ENCODE results near the gene CPXM2. TPM values are rescaled to one million over a fixed set of nuclear protein-coding genes. Genes with fewer than 3 reads are reported as not detected.

CPXM2 gene
- polyA plus RNA-seq, 3 donors: not detected

GRCh38 chr10:123864923-123865322 is 26.7 kb downstream of the CPXM2 start:
- no peaks in the 10 kb centered on the region for H3K36me3 ChIP-seq (replicated peaks in 1 of 2; ENCODE audit: control insufficient read depth in 1 of 2, insufficient read depth in 2 of 2, low read length in 2 of 2)
- H3K4me3 Mint-ChIP-seq: no peak overlapping the region

GRCh38 chr10:123863721-123864482 is 27.7 kb downstream of the CPXM2 start:
- intact Hi-C loops (cut with micrococcal nuclease): no loop called here
- 85% methylated on average over 11 of the region's 12 CpGs for WGBS (ENCODE audit: insufficient coverage)
- no peak overlapping the region for H2AFZ ChIP-seq (ENCODE audit: insufficient read depth, low read depth, low read length, poor library complexity, severe bottlenecking)
- no peaks in the 10 kb centered on the region for H3K79me2 ChIP-seq (ENCODE audit: insufficient read depth, low read length)
- Mint-ChIP-seq H3K27ac (no peak overlapping the region), H3K4me3 (no peak overlapping the region), H3K4me1 (no peaks in the 10 kb centered on the region), H3K9me3 (peaks cover 0 to 2% (median 0%) of the 10 kb centered on the region in 7 donors), H3K36me3 (no peaks in the 10 kb centered on the region), H3K27me3 (ENCODE audit: low read depth in 3 of 3) (peaks cover 1 to 11% (median 6%) of the 10 kb centered on the region in 3 donors)
- H3K4me2 ChIP-seq (replicated peaks; ENCODE audit: extremely low read depth, low read length, poor library complexity, severe bottlenecking): no peak overlapping the region
- no peak overlapping the region for H3K9ac ChIP-seq (ENCODE audit: insufficient read depth, low read length, poor library complexity, severe bottlenecking)
- H3K9me3 ChIP-seq (replicated peaks in 1 of 2; ENCODE audit: control insufficient read depth in 1 of 2, insufficient read depth in 1 of 2, low read length in 2 of 2): no peaks in the 10 kb centered on the region
- DNase-seq: no peak
- H3K27ac ChIP-seq (ENCODE audit: low read depth in 1 of 2, low read length in 2 of 2): no peak overlapping the region
- H3K4me3 ChIP-seq (replicated peaks in 1 of 3; ENCODE audit: low read depth in 2 of 3, low read length in 3 of 3): no peak overlapping the region
- no peaks in the 10 kb centered on the region for H4K20me1 ChIP-seq (ENCODE audit: insufficient read depth, low read length)
- no peaks in the 10 kb centered on the region for H3K4me1 ChIP-seq (ENCODE audit: control insufficient read depth in 1 of 2, insufficient read depth in 2 of 2, low read length in 2 of 2)
- no peaks in the 10 kb centered on the region for H3K27me3 ChIP-seq (ENCODE audit: control insufficient read depth in 2 of 2, insufficient read depth in 2 of 2, low read length in 2 of 2)
- no peak for TF ChIP-seq CTCF (IDR thresholded peaks at IDR 0.05)
- H3K36me3 ChIP-seq (replicated peaks in 1 of 2; ENCODE audit: control insufficient read depth in 1 of 2, insufficient read depth in 2 of 2, low read length in 2 of 2): no peaks in the 10 kb centered on the region

More at GRCh38 chr10:123864923-123865322, 26.7 kb downstream of the CPXM2 start:
- Mint-ChIP-seq H3K36me3 (no peaks in the 10 kb centered on the region), H3K9me3 (peaks cover 0 to 2% (median 0%) of the 10 kb centered on the region in 7 donors), H3K4me1 (no peaks in the 10 kb centered on the region), H3K27me3 (ENCODE audit: low read depth in 3 of 3) (peaks cover 1 to 10% (median 6%) of the 10 kb centered on the region in 3 donors), H3K27ac (no peak overlapping the region)
- H3K79me2 ChIP-seq (ENCODE audit: insufficient read depth, low read length): no peaks in the 10 kb centered on the region
- H3K27ac ChIP-seq (ENCODE audit: low read depth in 1 of 2, low read length in 2 of 2): no peak overlapping the region
- no peak overlapping the region for H3K4me3 ChIP-seq (replicated peaks in 1 of 3; ENCODE audit: low read depth in 2 of 3, low read length in 3 of 3)
- H3K4me2 ChIP-seq (replicated peaks; ENCODE audit: extremely low read depth, low read length, poor library complexity, severe bottlenecking): no peak overlapping the region
- no peak overlapping the region for H2AFZ ChIP-seq (ENCODE audit: insufficient read depth, low read depth, low read length, poor library complexity, severe bottlenecking)
- H3K4me1 ChIP-seq (ENCODE audit: control insufficient read depth in 1 of 2, insufficient read depth in 2 of 2, low read length in 2 of 2): no peaks in the 10 kb centered on the region
- no peaks in the 10 kb centered on the region for H3K9me3 ChIP-seq (replicated peaks in 1 of 2; ENCODE audit: control insufficient read depth in 1 of 2, insufficient read depth in 1 of 2, low read length in 2 of 2)
- no peaks in the 10 kb centered on the region for H4K20me1 ChIP-seq (ENCODE audit: insufficient read depth, low read length)
- 100% methylated on average over 3 of the region's 9 CpGs for WGBS (ENCODE audit: insufficient coverage)
- TF ChIP-seq CTCF (IDR thresholded peaks at IDR 0.05): no peak
- H3K9ac ChIP-seq (ENCODE audit: insufficient read depth, low read length, poor library complexity, severe bottlenecking): no peak overlapping the region
- DNase-seq: no peak
- intact Hi-C loops (cut with micrococcal nuclease): no loop called here
- no peaks in the 10 kb centered on the region for H3K27me3 ChIP-seq (ENCODE audit: control insufficient read depth in 2 of 2, insufficient read depth in 2 of 2, low read length in 2 of 2)
